ENCODE data around the gene SFTA2. TPM values are rescaled to one million over a fixed set of nuclear protein-coding genes. Genes with fewer than 3 reads are reported as not detected.

Gene SFTA2
- polyA plus RNA-seq, 2 of the 4 experiments (the other 2 are of a cell fraction) = not detected

GRCh38 chr6:30962716-30963115, 30.7 kb upstream of the SFTA2 start:
- ATAC-seq = no peak
- no peak overlapping the region for H3K27ac ChIP-seq
- no peak for DNase-seq (ENCODE audit: low read depth in 1 of 2, low spot score in 1 of 2)
- ChIA-PET POLR2A (no interaction called here), CTCF (interaction anchor here (2.1 to 2.7 kb wide), 2 partner anchors 20 to 108 kb away, joined by 4 to 6 read pairs; no protein-coding TSS in a partner anchor)
- H3K4me3 ChIP-seq = no peak overlapping the region
- no peaks in the 10 kb centered on the region for H3K9me3 ChIP-seq
- no peaks in the 10 kb centered on the region for H3K4me1 ChIP-seq
- FAIRE-seq = no peak
- no peak for TF ChIP-seq MAFK (IDR thresholded peaks at IDR 0.05; ENCODE audit: partially characterized antibody)
- no peak for TF ChIP-seq CHD4 (IDR thresholded peaks at IDR 0.05; ENCODE audit: borderline replicate concordance)
- no peak for TF ChIP-seq RCOR1 (IDR thresholded peaks at IDR 0.05; ENCODE audit: low read depth, low read length)
- no peak for TF ChIP-seq SREBF2 (IDR thresholded peaks at IDR 0.05)
- TF ChIP-seq FOSB (CRISPR knock-in tag; IDR thresholded peaks at IDR 0.05) = no peak
- no peak for TF ChIP-seq MYC (IDR thresholded peaks at IDR 0.05; ENCODE audit: borderline replicate concordance, low read length)
- no peak for TF ChIP-seq HOXB5 (CRISPR knock-in tag; IDR thresholded peaks at IDR 0.05)
- no peak for TF ChIP-seq RAD21 (conservative IDR thresholded peaks at IDR 0.05 in 1 of 2, IDR thresholded peaks at IDR 0.05 in 1 of 2)
- no peak for TF ChIP-seq NFE2L2 (conservative IDR thresholded peaks at IDR 0.05; ENCODE audit: low read length)
- no peak for TF ChIP-seq ZNF302 (CRISPR knock-in tag; IDR thresholded peaks at IDR 0.05)
- TF ChIP-seq HEYL (CRISPR knock-in tag; IDR thresholded peaks at IDR 0.05) = no peak
- no peak for TF ChIP-seq BHLHE40 (IDR thresholded peaks at IDR 0.05; ENCODE audit: low read depth, low read length)
- TF ChIP-seq EP300 (IDR thresholded peaks at IDR 0.05) = no peak
- no peak overlapping the region for H3K4me2 ChIP-seq

- CTCF ChIA-PET = interaction anchor here (1.0 to 2.7 kb wide), 4 partner anchors 9 to 109 kb away, joined by 3 to 6 read pairs (median 4); no protein-coding TSS in a partner anchor
- POLR2A ChIA-PET = interaction anchor here (0.5 kb wide), 1 partner anchor 74 kb away, joined by 3 read pairs; no protein-coding TSS in a partner anchor
Measured at GRCh38 chr6:30960907-30961673, 29.1 kb upstream of the SFTA2 start.

GRCh38 chr6:30957716-30958115, 25.7 kb upstream of the SFTA2 start:
- Histone ChIP-seq H3K4me1 (no peaks in the 10 kb centered on the region), H3K4me3 (no peak overlapping the region), H3K27ac (no peak overlapping the region), H3K4me2 (no peak overlapping the region), H3K9me3 (no peaks in the 10 kb centered on the region)
- TF ChIP-seq RAD21 (conservative IDR thresholded peaks at IDR 0.05 in 1 of 2, IDR thresholded peaks at IDR 0.05 in 1 of 2) (no peak), PBX3 (IDR thresholded peaks at IDR 0.05) (no peak), KDM5A (IDR thresholded peaks at IDR 0.05) (no peak), TP53 (CRISPR knock-in tag; IDR thresholded peaks at IDR 0.05) (no peak), CBX2 (IDR thresholded peaks at IDR 0.05; ENCODE audit: borderline replicate concordance, low read depth) (no peak), HOXA7 (CRISPR knock-in tag; IDR thresholded peaks at IDR 0.05) (no peak), FOSB (CRISPR knock-in tag; IDR thresholded peaks at IDR 0.05) (no peak), BCL3 (IDR thresholded peaks at IDR 0.05) (no peak), MAZ (IDR thresholded peaks at IDR 0.05; ENCODE audit: borderline replicate concordance, low read depth, low read length) (no peak), ATOH8 (CRISPR knock-in tag; IDR thresholded peaks at IDR 0.05; ENCODE audit: low read depth) (no peak), RCOR1 (IDR thresholded peaks at IDR 0.05; ENCODE audit: low read depth, low read length) (no peak), CEBPB (IDR thresholded peaks at IDR 0.05) (no peak), GATA3 (IDR thresholded peaks at IDR 0.05; ENCODE audit: borderline replicate concordance) (no peak), JUNB (IDR thresholded peaks at IDR 0.05) (no peak), NFE2L2 (conservative IDR thresholded peaks at IDR 0.05; ENCODE audit: low read length) (no peak), MAFK (IDR thresholded peaks at IDR 0.05; ENCODE audit: partially characterized antibody) (no peak), ELK1 (IDR thresholded peaks at IDR 0.05; ENCODE audit: low read depth, low read length) (no peak), EHF (CRISPR knock-in tag; IDR thresholded peaks at IDR 0.05) (no peak), SMC3 (IDR thresholded peaks at IDR 0.05) (no peak), SREBF2 (IDR thresholded peaks at IDR 0.05) (no peak)
- ATAC-seq = no peak
- 84% methylated on average over 2 of the region's 2 CpGs for WGBS (ENCODE audit: missing lambda C conversion rate)
- FAIRE-seq = no peak
- ChIA-PET POLR2A (no interaction called here), CTCF (interaction anchor here (0.7 to 0.8 kb wide), 2 partner anchors 42 to 84 kb away, joined by 3 read pairs; no protein-coding TSS in a partner anchor)
- no peak for DNase-seq (ENCODE audit: low read depth in 1 of 2, low spot score in 1 of 2)

More at GRCh38 chr6:30960907-30961673, 29.1 kb upstream of the SFTA2 start:
- H3K9me3 ChIP-seq = no peaks in the 10 kb centered on the region
- peak in 1 of 2 experiments; percentile 21; a peak in 1 of 6 replicates for ATAC-seq
- no peak for TF ChIP-seq KDM5A (IDR thresholded peaks at IDR 0.05)
- TF ChIP-seq CEBPB (IDR thresholded peaks at IDR 0.05) = peak in 1 of 2 experiments; percentile 25; a peak in 1 of 4 replicates
- no peak for FAIRE-seq
- no peak for DNase-seq (ENCODE audit: low read depth in 1 of 2, low spot score in 1 of 2)
- H3K4me3 ChIP-seq = no peak overlapping the region
- no peaks in the 10 kb centered on the region for H3K4me1 ChIP-seq
- 54% methylated on average over 9 of the region's 9 CpGs for WGBS (ENCODE audit: missing lambda C conversion rate)
- H3K4me2 ChIP-seq = 0 out of 3 replicates have a peak overlapping the region, but pooled peaks have one; percentile 8
- no peak overlapping the region for H3K27ac ChIP-seq

All from A549 (cell line).